ENCODE data around the gene C3orf20.

C3orf20 gene

GRCh38 chr3:14816359-14816758, 141.4 kb downstream of the C3orf20 start:
- no peak for DNase-seq (ENCODE audit: low spot score)

GRCh38 chr3:14818804-14819500, 144.0 kb downstream of the C3orf20 start, which contains the start of gene FGD5:
TSS of gene FGD5 (plus strand) at chr3:14818962. CDS start at chr3:14819072, 110 bp downstream.
- DNase-seq (ENCODE audit: low spot score) = no peak

- DNase-seq (ENCODE audit: low spot score) = no peak
These were observed 144.7 kb downstream of the C3orf20 start for GRCh38 chr3:14819671-14820070.

GRCh38 chr3:14820156-14820555, 145.2 kb downstream of the C3orf20 start:
- no peak for DNase-seq (ENCODE audit: low spot score)

- DNase-seq (ENCODE audit: low spot score) = no peak
These were observed 146.2 kb downstream of the C3orf20 start for GRCh38 chr3:14821151-14821550.

- no peak for DNase-seq (ENCODE audit: low spot score)
These were observed 147.2 kb downstream of the C3orf20 start for GRCh38 chr3:14822134-14822533.

All from AG20443 (cell line).